HepG2 (cell line): ENCODE measurements around the gene SLX9. TPM values are rescaled to one million over a fixed set of nuclear protein-coding genes. Genes with fewer than 3 reads are reported as not detected.

Source experiments
- ATAC-seq: fragments of 200-7000 bp; cut with Tn5 transposase; 3 replicates; pipeline ENCODE4 v1.9.1; 2020; ENCODE audit warnings: mild to moderate bottlenecking, moderate library complexity
- BruUV-seq: library from RNA; stranded (reverse); fragments of 400-500 nt; replicated peaks from 2 replicates; lab custom pipeline; 2021; lab: Mats Ljungman, UMichigan
- CTCF ChIA-PET: fragments of 300-600 bp; formaldehyde crosslinking; extraction: SDS; loops from one replicate; lab custom pipeline; 2021; ENCODE audit warnings: low total read pairs, inconsistent platforms, low intra/inter-chr PET ratio; lab: Yijun Ruan, JAX
- POLR2A ChIA-PET: fragments of 350-600 bp; sonication (Branson Sonifier 250); formaldehyde crosslinking; loops from one replicate; lab custom pipeline; 2020; ENCODE audit warnings: antibody characterized with exemption, inconsistent platforms; lab: Yijun Ruan, JAX
- DNase-seq: peaks from one replicate; pipeline ENCODE4 v3.0.0-alpha.2; 2015; ENCODE audit warnings: low spot score
- FAIRE-seq: peaks from 3 replicates; lab custom pipeline; 2011; peaks lifted over from hg19 to GRCh38; lab: Jason Lieb, UNC
- H2AFZ ChIP-seq: one replicate; pipeline ENCODE4 v1.6.1; 2011; ENCODE audit warnings: low read length, inconsistent platforms
- H3K27ac ChIP-seq: fragments of 300-600 bp; 3 replicates; pipeline ENCODE4 v1.8.0; 2011; ENCODE audit warnings: mixed run types, mild to moderate bottlenecking, mixed read lengths, low read length, inconsistent platforms; ENCODE audit not compliant: insufficient read depth; ENCODE audit errors: extremely low read length
- H3K27me3 ChIP-seq, 2 experiments: fragments of 200-600 bp in 1 of 2; 2 replicates in 1 of 2; 3 replicates in 1 of 2; pipeline versions ENCODE4 v1.6.0 to v1.8.0; 2011; ENCODE audit warnings: low read length in 2 of 2, mild to moderate bottlenecking in 2 of 2, moderate library complexity in 2 of 2, inconsistent platforms in 1 of 2; ENCODE audit not compliant: insufficient read depth in 2 of 2, control insufficient read depth in 1 of 2
- H3K36me3 ChIP-seq, 2 experiments: fragments of 200-600 bp in 1 of 2; replicated peaks in 1 of 2; 2 replicates in 1 of 2; 3 replicates in 1 of 2; pipeline versions ENCODE4 v1.5.1 to v1.8.0; 2011; ENCODE audit warnings: low read length in 2 of 2, inconsistent platforms in 1 of 2; ENCODE audit not compliant: insufficient read depth in 2 of 2, control insufficient read depth in 1 of 2
- H3K4me1 ChIP-seq: 2 replicates; pipeline ENCODE4 v1.5.1; 2012; ENCODE audit warnings: low read length, inconsistent platforms; ENCODE audit not compliant: insufficient read depth
- H3K4me2 ChIP-seq: 2 replicates; pipeline ENCODE4 v1.6.0; 2011; ENCODE audit warnings: low read depth, low read length, inconsistent platforms
- H3K4me3 ChIP-seq, 3 experiments: fragments of 200-600 bp in 1 of 3; sonication (generic), shearing (Covaris generic) in 1 of 3; replicated peaks in 1 of 3; 2 replicates each; pipeline ENCODE4 v1.5.1; 2011 to 2016; ENCODE audit warnings: low read length in 3 of 3, inconsistent platforms in 2 of 3, low read depth in 2 of 3, mild to moderate bottlenecking in 2 of 3, control low read depth in 1 of 3, mixed read lengths in 1 of 3; ENCODE audit not compliant: insufficient read depth in 1 of 3
- H3K79me2 ChIP-seq: one replicate; pipeline ENCODE4 v1.6.1; 2011; ENCODE audit warnings: low read length, inconsistent platforms; ENCODE audit not compliant: insufficient read depth
- H3K9ac ChIP-seq: 2 replicates; pipeline ENCODE4 v1.6.0; 2011; ENCODE audit warnings: mild to moderate bottlenecking, low read depth, low read length, inconsistent platforms; ENCODE audit not compliant: insufficient read depth
- H3K9me3 ChIP-seq: 2 replicates; pipeline ENCODE4 v1.5.1; 2012; ENCODE audit warnings: mild to moderate bottlenecking, low read length
- H4K20me1 ChIP-seq: 2 replicates; pipeline ENCODE4 v1.6.0; 2011; ENCODE audit warnings: inconsistent platforms, mild to moderate bottlenecking, low read length, moderate library complexity; ENCODE audit not compliant: insufficient read depth
- CHD4 ChIP-seq: fragments of 200-600 bp; sonication (generic); IDR thresholded peaks from 2 replicates; pipeline ENCODE4 v1.7.0; 2017; ENCODE audit warnings: mild to moderate bottlenecking, low read length, borderline replicate concordance
- RAD51 ChIP-seq: fragments of 450-650 bp; IDR thresholded peaks from 2 replicates; pipeline ENCODE4 v1.6.1; 2016; ENCODE audit warnings: borderline replicate concordance
- ZNF768 ChIP-seq: sonication (generic); formaldehyde crosslinking; IDR thresholded peaks from 2 replicates; pipeline ENCODE4 v1.4.0; 2020; ENCODE audit warnings: missing genetic modification reagents
- WGBS: methylation state at CpG from one replicate; pipeline ENCODE4 v1.1.6; 2017; ENCODE audit warnings: low lambda C conversion rate; 5-methylcytosine and 5-hydroxymethylcytosine counted together
- in situ Hi-C: cut with HindIII; loops from 2 replicates; pipeline ENCODE4 v1.10.0; 2017; ENCODE audit warnings: low pct_unique_long_range_greater_than_20kb; ENCODE audit not compliant: extremely low pct_ligation_motif_present
- intact Hi-C: fragments of 100-400 bp; cut with micrococcal nuclease; formaldehyde crosslinking; loops from one replicate; pipeline ENCODE4 v1.10.0; 2022; ENCODE audit not compliant: unreplicated experiment
- polyA plus RNA-seq, 8 experiments: library from polyadenylated mRNA; depleted of rRNA in 3 of 8; stranded (reverse) in 7 of 8; unstranded in 1 of 8; fragments of >200 nt; fragmentation: Illumina TruSeq in 4 of 8; extraction: Trizol in 4 of 8; gene quantifications; 2 replicates each; pipeline versions ENCODE4 v1.2.1 to v1.2.3, GENCODE V29; 2011 to 2016; ENCODE audit warnings: low read depth in 4 of 8, missing spikeins in 1 of 8, mixed read lengths in 1 of 8; ENCODE audit not compliant: insufficient read depth in 1 of 8
- total RNA-seq, 5 experiments: library from RNA; depleted of rRNA; stranded (reverse); fragments of >200 nt; fragmentation: Illumina TruSeq; extraction: Trizol; gene quantifications; 2 replicates each; pipeline ENCODE4 v1.2.3, GENCODE V29; 2016; ENCODE audit warnings: low read depth in 1 of 5
- TF ChIP-seq, protein P1 (sequence below): sonication (generic); formaldehyde crosslinking; IDR thresholded peaks from 2 replicates; pipeline ENCODE4 v1.5.0; 2020; ENCODE audit warnings: mild to moderate bottlenecking, missing genetic modification reagents, moderate library complexity
- TF ChIP-seq, protein P2 (sequence below): sonication (generic); formaldehyde crosslinking; IDR thresholded peaks from 2 replicates; pipeline ENCODE4 v1.5.1; 2020; ENCODE audit warnings: mild to moderate bottlenecking, missing genetic modification reagents, moderate library complexity

The SLX9 gene
- total and polyA plus RNA-seq, 2 of the 13 experiments (the other 11 are each of a cell fraction or from before 2014, with no cell fraction given): 21.0 to 47.1 TPM

GRCh38 chr21:44972301-44972814 is 32.5 kb downstream of the SLX9 start:
- peaks cover 10% of the 10 kb centered on the region for H3K4me1 ChIP-seq
- no peaks in the 10 kb centered on the region for H3K79me2 ChIP-seq
- WGBS: 93% methylated on average over 13 of the region's 19 CpGs
- no peak overlapping the region for H3K27ac ChIP-seq
- H3K4me2 ChIP-seq: no peak overlapping the region
- in situ Hi-C loops (no loop called here), intact Hi-C loops (no loop called here)
- no TSS peak for BruUV-seq
- H2AFZ ChIP-seq: no peak overlapping the region
- peak; percentile 13; the same call in 2 of the 3 replicates for ATAC-seq
- ChIA-PET CTCF (no interaction called here), POLR2A (interaction anchor here (1.2 kb wide), 1 partner anchor 13 kb away, joined by 6 read pairs; no protein-coding TSS in a partner anchor)
- H4K20me1 ChIP-seq: no peaks in the 10 kb centered on the region
- TF ChIP-seq, protein P1, sequence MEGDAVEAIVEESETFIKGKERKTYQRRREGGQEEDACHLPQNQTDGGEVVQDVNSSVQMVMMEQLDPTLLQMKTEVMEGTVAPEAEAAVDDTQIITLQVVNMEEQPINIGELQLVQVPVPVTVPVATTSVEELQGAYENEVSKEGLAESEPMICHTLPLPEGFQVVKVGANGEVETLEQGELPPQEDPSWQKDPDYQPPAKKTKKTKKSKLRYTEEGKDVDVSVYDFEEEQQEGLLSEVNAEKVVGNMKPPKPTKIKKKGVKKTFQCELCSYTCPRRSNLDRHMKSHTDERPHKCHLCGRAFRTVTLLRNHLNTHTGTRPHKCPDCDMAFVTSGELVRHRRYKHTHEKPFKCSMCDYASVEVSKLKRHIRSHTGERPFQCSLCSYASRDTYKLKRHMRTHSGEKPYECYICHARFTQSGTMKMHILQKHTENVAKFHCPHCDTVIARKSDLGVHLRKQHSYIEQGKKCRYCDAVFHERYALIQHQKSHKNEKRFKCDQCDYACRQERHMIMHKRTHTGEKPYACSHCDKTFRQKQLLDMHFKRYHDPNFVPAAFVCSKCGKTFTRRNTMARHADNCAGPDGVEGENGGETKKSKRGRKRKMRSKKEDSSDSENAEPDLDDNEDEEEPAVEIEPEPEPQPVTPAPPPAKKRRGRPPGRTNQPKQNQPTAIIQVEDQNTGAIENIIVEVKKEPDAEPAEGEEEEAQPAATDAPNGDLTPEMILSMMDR: peak; percentile 28
- no peak for TF ChIP-seq RAD51
- no peak for TF ChIP-seq CHD4
- TF ChIP-seq, protein P2, sequence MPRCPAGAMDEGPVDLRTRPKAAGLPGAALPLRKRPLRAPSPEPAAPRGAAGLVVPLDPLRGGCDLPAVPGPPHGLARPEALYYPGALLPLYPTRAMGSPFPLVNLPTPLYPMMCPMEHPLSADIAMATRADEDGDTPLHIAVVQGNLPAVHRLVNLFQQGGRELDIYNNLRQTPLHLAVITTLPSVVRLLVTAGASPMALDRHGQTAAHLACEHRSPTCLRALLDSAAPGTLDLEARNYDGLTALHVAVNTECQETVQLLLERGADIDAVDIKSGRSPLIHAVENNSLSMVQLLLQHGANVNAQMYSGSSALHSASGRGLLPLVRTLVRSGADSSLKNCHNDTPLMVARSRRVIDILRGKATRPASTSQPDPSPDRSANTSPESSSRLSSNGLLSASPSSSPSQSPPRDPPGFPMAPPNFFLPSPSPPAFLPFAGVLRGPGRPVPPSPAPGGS: no peak
- TF ChIP-seq ZNF768 (CRISPR knock-in tag): peak; percentile 78; the same call in 1 of the 2 replicates
- no peak for FAIRE-seq
- H3K4me3 ChIP-seq: no peak overlapping the region
- no peak for DNase-seq
- H3K9ac ChIP-seq: no peak overlapping the region
- peaks cover 16 to 41% of the 10 kb centered on the region in 2 experiments for H3K36me3 ChIP-seq
- H3K27me3 ChIP-seq: no peaks in the 10 kb centered on the region
- no peaks in the 10 kb centered on the region for H3K9me3 ChIP-seq
